HFFc6 (cell line): ENCODE data around the gene FUT1. TPM values are rescaled to one million over a fixed set of nuclear protein-coding genes. Genes with fewer than 3 reads are reported as not detected.

Experiments used
- DNase-seq: peaks from one replicate; pipeline ENCODE4 v3.0.0-alpha.2; 2018
- H3K27ac Mint-ChIP-seq: 2 replicates; pipeline ENCODE4 v1.8.0; 2020; ENCODE audit warnings: mild to moderate bottlenecking, mixed read lengths
- H3K27me3 Mint-ChIP-seq: 2 replicates; pipeline ENCODE4 v1.8.0; 2021; ENCODE audit warnings: mild to moderate bottlenecking, moderate library complexity, mixed read lengths; ENCODE audit not compliant: insufficient read depth
- H3K36me3 Mint-ChIP-seq: 2 replicates; pipeline ENCODE4 v1.8.0; 2021; ENCODE audit warnings: low read depth, mixed read lengths
- H3K4me1 Mint-ChIP-seq: 2 replicates; pipeline ENCODE4 v1.8.0; 2020; ENCODE audit warnings: low read depth, mixed read lengths
- H3K4me3 Mint-ChIP-seq: 2 replicates; pipeline ENCODE4 v1.8.0; 2020; ENCODE audit warnings: mild to moderate bottlenecking, moderate library complexity, mixed read lengths
- H3K9me3 Mint-ChIP-seq: 2 replicates; pipeline ENCODE4 v1.8.0; 2020; ENCODE audit warnings: mild to moderate bottlenecking, mixed read lengths
- CTCF ChIP-seq: fragments of 200-600 bp; sonication (generic); IDR thresholded peaks from 2 replicates; pipeline ENCODE4 v1.5.0; 2021; ENCODE audit warnings: antibody characterized with exemption, mild to moderate bottlenecking
- total RNA-seq, 6 experiments: library from RNA; stranded (reverse); fragmentation: NEBNext Ultra II Directional; extraction: Animal tissue kit (Norgen Biotek cat#: 25700); gene quantifications; 2 replicates in 1 of 6; 3 replicates in 5 of 6; pipeline ENCODE4 v1.2.3, GENCODE V29; 2021

FUT1 gene
- total RNA-seq, 6 experiments from 2014 or later: 0.05 to 0.06 (median 0.05) TPM; not detected in 3

GRCh38 chr19:48738557-48739403 is 13.7 kb downstream of the FUT1 start:
- Mint-ChIP-seq H3K27me3 (peaks cover 12% of the 10 kb centered on the region), H3K36me3 (no peaks in the 10 kb centered on the region), H3K27ac (no peak overlapping the region), H3K4me3 (peak overlapping the region; percentile 55), H3K9me3 (no peaks in the 10 kb centered on the region), H3K4me1 (no peaks in the 10 kb centered on the region)
- DNase-seq: peak; percentile 63
- peak; percentile 57 for TF ChIP-seq CTCF

GRCh38 chr19:48737360-48737998 is 15.0 kb downstream of the FUT1 start:
- Mint-ChIP-seq H3K27ac (no peak overlapping the region), H3K4me3 (no peak overlapping the region), H3K4me1 (no peaks in the 10 kb centered on the region), H3K36me3 (no peaks in the 10 kb centered on the region), H3K9me3 (no peaks in the 10 kb centered on the region), H3K27me3 (peaks cover 16% of the 10 kb centered on the region)
- DNase-seq: no peak
- no peak for TF ChIP-seq CTCF

- H3K9me3 Mint-ChIP-seq: no peaks in the 10 kb centered on the region
- H3K27me3 Mint-ChIP-seq: peaks cover 17% of the 10 kb centered on the region
- no peak for DNase-seq
- TF ChIP-seq CTCF: no peak
- H3K4me1 Mint-ChIP-seq: no peaks in the 10 kb centered on the region
- no peak overlapping the region for H3K27ac Mint-ChIP-seq
- H3K36me3 Mint-ChIP-seq: no peaks in the 10 kb centered on the region
- H3K4me3 Mint-ChIP-seq: no peak overlapping the region
Measured at GRCh38 chr19:48735031-48735615, 17.3 kb downstream of the FUT1 start.

GRCh38 chr19:48734625-48735024 is 17.8 kb downstream of the FUT1 start:
- Mint-ChIP-seq H3K36me3 (no peaks in the 10 kb centered on the region), H3K4me3 (no peak overlapping the region), H3K9me3 (no peaks in the 10 kb centered on the region), H3K27ac (no peak overlapping the region), H3K4me1 (no peaks in the 10 kb centered on the region), H3K27me3 (peaks cover 17% of the 10 kb centered on the region)
- no peak for DNase-seq
- TF ChIP-seq CTCF: no peak

- Mint-ChIP-seq H3K9me3 (no peaks in the 10 kb centered on the region; the same call in 1 of the 2 replicates), H3K27ac (no peak overlapping the region), H3K27me3 (peaks cover 17% of the 10 kb centered on the region), H3K4me1 (no peaks in the 10 kb centered on the region), H3K36me3 (no peaks in the 10 kb centered on the region), H3K4me3 (no peak overlapping the region)
- no peak for DNase-seq
- TF ChIP-seq CTCF: no peak
Measured at GRCh38 chr19:48731452-48731851, 21.0 kb downstream of the FUT1 start.
